K562 (cell line): ENCODE measurements around the gene MRNIP. TPM values are rescaled to one million over a fixed set of nuclear protein-coding genes. Genes with fewer than 3 reads are reported as not detected.

ENCODE experiments used
- GABPA ChIP-seq: fragments of 200-800 bp; sonication (Bioruptor generic); conservative IDR thresholded peaks from 2 replicates; pipeline ENCODE4 v1.6.1; 2016; ENCODE audit warnings: low read depth, missing genetic modification characterization, missing compliant biosample characterization
- HOXB6 ChIP-seq: fragments of 250-450 bp; sonication (Bioruptor Pico); IDR thresholded peaks from 2 replicates; pipeline ENCODE4 v1.5.1; 2022; ENCODE audit warnings: mild to moderate bottlenecking, borderline replicate concordance
- MEF2D ChIP-seq: conservative IDR thresholded peaks from 2 replicates; pipeline ENCODE4 v1.6.1; 2016; ENCODE audit warnings: low read depth, missing genetic modification characterization, missing compliant biosample characterization
- RFX7 ChIP-seq: fragments of 250-450 bp; sonication (Bioruptor Pico); IDR thresholded peaks from 2 replicates; pipeline ENCODE4 v1.5.1; 2021; ENCODE audit warnings: mild to moderate bottlenecking
- SIN3A ChIP-seq, 2 experiments: fragments of 150-350 bp in 1 of 2; IDR thresholded peaks; 2 replicates each; pipeline ENCODE4 v1.6.1; 2011 to 2016; ENCODE audit warnings: borderline replicate concordance in 2 of 2, low read depth in 2 of 2, low read length in 2 of 2, mild to moderate bottlenecking in 2 of 2, moderate library complexity in 2 of 2; ENCODE audit not compliant: control insufficient read depth in 1 of 2
- ZNF76 ChIP-seq: fragments of 250-450 bp; sonication (Bioruptor Pico); IDR thresholded peaks from 2 replicates; pipeline ENCODE4 v1.4.0; 2020; ENCODE audit warnings: mild to moderate bottlenecking, moderate library complexity, borderline replicate concordance
- ZNF764 ChIP-seq: fragments of 250-450 bp; sonication (Bioruptor Pico); IDR thresholded peaks from 2 replicates; pipeline ENCODE4 v1.4.0; 2020; ENCODE audit warnings: low read depth, mild to moderate bottlenecking, moderate library complexity
- ZNF785 ChIP-seq: fragments of 250-450 bp; sonication (Bioruptor Pico); IDR thresholded peaks from 2 replicates; pipeline ENCODE4 v1.4.0; 2020; ENCODE audit warnings: mild to moderate bottlenecking
- polyA plus RNA-seq, 8 experiments: library from polyadenylated mRNA; depleted of rRNA in 4 of 8; stranded (reverse) in 5 of 8; unstranded in 3 of 8; fragments of >200 nt; fragmentation: Nextera tagmentation in 2 of 8; fragmentation: Illumina TruSeq in 1 of 8; extraction: Ambion mirVana in 2 of 8; extraction: Trizol in 1 of 8; gene quantifications; 2 replicates each; pipeline versions ENCODE4 v1.2.1 to v1.2.3, GENCODE V29; 2011 to 2014; ENCODE audit warnings: inconsistent platforms in 1 of 8, missing spikeins in 1 of 8
- total RNA-seq, 7 experiments: library from RNA; depleted of rRNA in 6 of 7; stranded (reverse); fragments of >200 nt in 6 of 7; fragmentation: Illumina TruSeq in 2 of 7; extraction: Trizol in 2 of 7; gene quantifications; 2 replicates each; pipeline versions ENCODE4 v1.2.1 to v1.2.3, GENCODE V29; 2011 to 2021; ENCODE audit warnings: low replicate concordance in 1 of 7
- TF ChIP-seq, protein P1 (sequence below): fragments of 250-450 bp; sonication (Bioruptor Pico); IDR thresholded peaks from 2 replicates; pipeline ENCODE4 v1.6.1; 2021; ENCODE audit warnings: mild to moderate bottlenecking
- TF ChIP-seq, protein P2 (sequence below), 2 experiments: fragments of 450-650 bp; IDR thresholded peaks; 2 replicates each; pipeline ENCODE4 v1.6.1; 2016; ENCODE audit warnings: mild to moderate bottlenecking in 2 of 2, borderline replicate concordance in 1 of 2, low read depth in 1 of 2, moderate library complexity in 1 of 2
- TF ChIP-seq, protein P3 (sequence below): sonication (generic); formaldehyde crosslinking; IDR thresholded peaks from 2 replicates; pipeline ENCODE4 v1.8.1; 2023; ENCODE audit warnings: mild to moderate bottlenecking, missing genetic modification reagents

Gene MRNIP
- total and polyA plus RNA-seq, 9 of the 15 experiments (the other 6 are each of a cell fraction or from before 2014, with no cell fraction given): 3.6 to 39.0 (median 16.8) TPM

DNA sequence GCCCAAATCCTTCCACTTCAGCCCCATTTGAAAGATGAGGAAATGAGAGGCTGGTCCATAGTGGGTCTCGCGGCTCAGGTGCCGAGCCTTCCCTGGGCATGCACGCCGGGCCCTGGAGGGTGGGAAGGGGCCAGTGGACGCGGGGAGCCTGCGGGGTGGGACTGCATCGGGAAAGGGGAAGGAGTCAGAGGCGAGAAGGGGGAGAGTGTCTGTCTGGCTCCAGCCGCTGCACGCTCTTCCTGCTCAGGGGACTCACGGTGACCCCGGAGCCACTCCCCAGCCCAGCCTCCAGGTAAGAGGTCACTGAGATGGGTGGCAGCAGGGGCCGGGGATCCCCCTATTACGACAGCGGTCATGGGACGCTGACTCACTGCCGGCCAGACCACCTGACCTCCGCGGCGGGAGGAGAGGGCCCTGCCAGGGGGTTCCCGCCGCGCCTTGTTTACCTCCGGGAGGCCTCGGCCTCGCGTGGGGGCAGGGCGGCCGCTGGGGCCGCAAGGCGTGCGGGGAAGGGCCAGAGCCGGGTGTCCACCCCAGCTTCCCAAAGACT lies 39.8 kb downstream of the MRNIP start (continued):
- TF ChIP-seq, protein P1, sequence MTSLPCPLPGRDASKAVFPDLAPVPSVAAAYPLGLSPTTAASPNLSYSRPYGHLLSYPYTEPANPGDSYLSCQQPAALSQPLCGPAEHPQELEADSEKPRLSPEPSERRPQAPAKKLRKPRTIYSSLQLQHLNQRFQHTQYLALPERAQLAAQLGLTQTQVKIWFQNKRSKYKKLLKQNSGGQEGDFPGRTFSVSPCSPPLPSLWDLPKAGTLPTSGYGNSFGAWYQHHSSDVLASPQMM (CRISPR knock-in tag): no peak
- peak; percentile 61; the same call in 1 of the 2 replicates for TF ChIP-seq MEF2D (tag)
- TF ChIP-seq HOXB6 (CRISPR knock-in tag): no peak
- TF ChIP-seq, protein P2, sequence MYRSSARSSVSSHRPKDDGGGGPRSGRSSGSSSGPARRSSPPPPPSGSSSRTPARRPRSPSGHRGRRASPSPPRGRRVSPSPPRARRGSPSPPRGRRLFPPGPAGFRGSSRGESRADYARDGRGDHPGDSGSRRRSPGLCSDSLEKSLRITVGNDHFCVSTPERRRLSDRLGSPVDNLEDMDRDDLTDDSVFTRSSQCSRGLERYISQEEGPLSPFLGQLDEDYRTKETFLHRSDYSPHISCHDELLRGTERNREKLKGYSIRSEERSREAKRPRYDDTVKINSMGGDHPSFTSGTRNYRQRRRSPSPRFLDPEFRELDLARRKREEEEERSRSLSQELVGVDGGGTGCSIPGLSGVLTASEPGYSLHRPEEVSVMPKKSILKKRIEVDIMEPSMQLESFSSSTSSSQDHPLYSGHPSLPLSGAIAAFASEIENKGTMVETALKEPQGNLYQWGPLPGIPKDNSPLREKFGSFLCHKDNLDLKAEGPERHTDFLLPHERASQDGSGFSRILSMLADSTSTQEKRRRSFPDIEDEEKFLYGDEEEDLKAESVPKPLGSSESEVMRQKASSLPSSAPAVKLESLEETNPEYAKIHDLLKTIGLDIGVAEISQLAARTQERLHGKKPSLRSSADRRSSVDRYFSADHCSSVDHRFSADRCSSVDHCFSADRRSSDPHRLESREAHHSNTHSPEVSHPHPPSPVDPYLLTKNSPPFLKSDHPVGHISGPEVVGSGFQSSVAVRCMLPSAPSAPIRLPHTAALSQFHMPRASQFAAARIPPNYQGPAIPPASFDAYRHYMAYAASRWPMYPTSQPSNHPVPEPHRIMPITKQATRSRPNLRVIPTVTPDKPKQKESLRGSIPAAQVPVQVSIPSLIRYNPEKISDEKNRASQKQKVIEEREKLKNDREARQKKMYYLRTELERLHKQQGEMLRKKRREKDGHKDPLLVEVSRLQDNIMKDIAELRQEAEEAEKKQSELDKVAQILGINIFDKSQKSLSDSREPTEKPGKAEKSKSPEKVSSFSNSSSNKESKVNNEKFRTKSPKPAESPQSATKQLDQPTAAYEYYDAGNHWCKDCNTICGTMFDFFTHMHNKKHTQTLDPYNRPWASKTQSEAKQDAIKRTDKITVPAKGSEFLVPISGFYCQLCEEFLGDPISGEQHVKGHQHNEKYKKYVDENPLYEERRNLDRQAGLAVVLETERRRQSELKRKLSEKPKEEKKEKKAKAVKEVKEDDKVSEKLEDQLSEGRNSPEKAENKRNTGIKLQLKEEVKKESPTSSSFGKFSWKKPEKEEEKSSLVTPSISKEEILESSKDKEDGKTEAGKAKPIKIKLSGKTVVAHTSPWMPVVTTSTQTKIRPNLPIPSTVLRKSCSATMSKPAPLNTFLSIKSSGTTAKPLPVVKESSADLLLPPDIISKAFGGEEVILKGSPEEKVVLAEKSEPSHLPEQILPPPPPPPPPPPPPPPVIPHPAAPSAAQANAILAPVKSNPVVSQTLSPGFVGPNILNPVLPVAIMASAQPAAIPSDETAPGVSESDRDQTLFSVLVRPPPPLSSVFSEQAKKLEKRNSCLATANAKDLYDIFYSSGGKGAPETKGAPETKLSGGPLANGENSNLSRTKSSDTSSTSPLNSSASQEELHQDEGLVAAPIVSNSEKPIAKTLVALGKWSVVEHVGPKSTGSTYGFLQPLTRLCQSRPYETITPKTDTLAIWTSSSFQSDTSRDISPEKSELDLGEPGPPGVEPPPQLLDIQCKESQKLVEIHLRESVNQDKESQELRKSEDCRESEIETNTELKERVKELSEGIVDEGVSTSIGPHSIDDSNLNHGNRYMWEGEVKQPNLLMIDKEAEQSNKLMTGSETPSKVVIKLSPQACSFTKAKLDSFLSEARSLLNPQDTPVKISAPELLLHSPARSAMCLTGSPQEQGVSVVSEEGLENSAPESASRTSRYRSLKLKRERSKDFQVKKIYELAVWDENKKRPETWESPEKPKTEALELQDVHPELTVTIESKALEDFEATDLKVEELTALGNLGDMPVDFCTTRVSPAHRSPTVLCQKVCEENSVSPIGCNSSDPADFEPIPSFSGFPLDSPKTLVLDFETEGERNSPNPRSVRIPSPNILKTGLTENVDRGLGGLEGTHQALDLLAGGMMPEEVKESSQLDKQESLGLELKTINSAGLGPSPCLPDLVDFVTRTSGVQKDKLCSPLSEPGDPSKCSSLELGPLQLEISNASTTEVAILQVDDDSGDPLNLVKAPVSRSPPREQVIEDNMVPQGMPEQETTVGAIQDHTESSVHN (IDR thresholded peaks at IDR 0.05; ENCODE audit: borderline replicate concordance in 1 of 2, low read depth in 1 of 2): peak in 1 of 2 experiments; percentile 94; a peak in 2 of 4 replicates
- TF ChIP-seq, protein P3, sequence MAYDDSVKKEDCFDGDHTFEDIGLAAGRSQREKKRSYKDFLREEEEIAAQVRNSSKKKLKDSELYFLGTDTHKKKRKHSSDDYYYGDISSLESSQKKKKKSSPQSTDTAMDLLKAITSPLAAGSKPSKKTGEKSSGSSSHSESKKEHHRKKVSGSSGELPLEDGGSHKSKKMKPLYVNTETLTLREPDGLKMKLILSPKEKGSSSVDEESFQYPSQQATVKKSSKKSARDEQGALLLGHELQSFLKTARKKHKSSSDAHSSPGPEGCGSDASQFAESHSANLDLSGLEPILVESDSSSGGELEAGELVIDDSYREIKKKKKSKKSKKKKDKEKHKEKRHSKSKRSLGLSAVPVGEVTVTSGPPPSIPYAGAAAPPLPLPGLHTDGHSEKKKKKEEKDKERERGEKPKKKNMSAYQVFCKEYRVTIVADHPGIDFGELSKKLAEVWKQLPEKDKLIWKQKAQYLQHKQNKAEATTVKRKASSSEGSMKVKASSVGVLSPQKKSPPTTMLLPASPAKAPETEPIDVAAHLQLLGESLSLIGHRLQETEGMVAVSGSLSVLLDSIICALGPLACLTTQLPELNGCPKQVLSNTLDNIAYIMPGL (CRISPR knock-in tag): no peak
- peak; percentile 52 for TF ChIP-seq GABPA
- TF ChIP-seq ZNF764 (CRISPR knock-in tag): no peak
- peak; percentile 68 to 79; a peak in 1 of 4 replicates for TF ChIP-seq SIN3A (IDR thresholded peaks at IDR 0.05; ENCODE audit: borderline replicate concordance in 2 of 2, control insufficient read depth in 1 of 2, low read depth in 2 of 2, low read length in 2 of 2)
- 0 out of 2 replicates have a peak, but pooled peaks have one; percentile 16 for TF ChIP-seq ZNF76 (CRISPR knock-in tag)
- no peak for TF ChIP-seq ZNF785 (CRISPR knock-in tag)
- no peak for TF ChIP-seq RFX7 (CRISPR knock-in tag)
